IMR-90 (cell line): ENCODE data around the gene THY1. TPM values are rescaled to one million over a fixed set of nuclear protein-coding genes. Genes with fewer than 3 reads are reported as not detected.

Source experiments
- ATAC-seq: fragments of 200-7000 bp; cut with Tn5 transposase; 2 replicates; pipeline ENCODE4 v1.9.1; 2020; ENCODE audit warnings: low read depth, mild to moderate bottlenecking, moderate library complexity
- BruUV-seq: library from RNA; stranded (reverse); fragments of 400-500 nt; replicated peaks from 2 replicates; lab custom pipeline; 2021; lab: Mats Ljungman, UMichigan
- CTCF ChIA-PET: fragments of 300-600 bp; formaldehyde crosslinking; extraction: SDS; loops from one replicate; lab custom pipeline; 2021; ENCODE audit warnings: antibody characterized with exemption; lab: Yijun Ruan, JAX
- POLR2A ChIA-PET: fragments of 300-600 bp; sonication (Branson Sonifier 250); formaldehyde crosslinking; loops from one replicate; lab custom pipeline; 2022; ENCODE audit warnings: antibody characterized with exemption; ENCODE audit not compliant: unreplicated experiment; lab: Charles Lee
- DNase-seq: peaks from one replicate; pipeline ENCODE4 v3.0.0; 2013
- H2AFZ ChIP-seq: replicated peaks from 2 replicates; pipeline ENCODE3; 2013; ENCODE audit warnings: low read length, mild to moderate bottlenecking; ENCODE audit not compliant: poor library complexity
- H2AK5ac ChIP-seq: 2 replicates; pipeline ENCODE4 v1.6.1; 2013; ENCODE audit warnings: low read depth, low read length, inconsistent platforms
- H2AK9ac ChIP-seq: replicated peaks from 2 replicates; pipeline ENCODE3; 2013; ENCODE audit warnings: mild to moderate bottlenecking, low read depth, low read length, moderate library complexity; ENCODE audit not compliant: poor library complexity
- H2BK120ac ChIP-seq: 2 replicates; pipeline ENCODE4 v1.6.1; 2013; ENCODE audit warnings: low read depth, low read length, inconsistent platforms
- H2BK15ac ChIP-seq: 3 replicates; pipeline ENCODE4 v1.6.1; 2013; ENCODE audit warnings: low read depth, low read length, inconsistent platforms
- H2BK20ac ChIP-seq: 2 replicates; pipeline ENCODE4 v1.6.1; 2013; ENCODE audit warnings: low read depth, mild to moderate bottlenecking, inconsistent platforms, low read length, moderate library complexity
- H2BK5ac ChIP-seq: 2 replicates; pipeline ENCODE4 v1.6.1; 2013; ENCODE audit warnings: mild to moderate bottlenecking, low read depth, low read length, inconsistent platforms; ENCODE audit not compliant: poor library complexity, severe bottlenecking
- H3K14ac ChIP-seq: replicated peaks from 2 replicates; pipeline ENCODE4 v1.6.1; 2013; ENCODE audit warnings: low read depth, low read length, inconsistent platforms
- H3K18ac ChIP-seq: 2 replicates; pipeline ENCODE4 v1.6.1; 2013; ENCODE audit warnings: low read depth, low read length, control low read depth
- H3K23ac ChIP-seq: 2 replicates; pipeline ENCODE4 v1.6.1; 2013; ENCODE audit warnings: low read depth, low read length, inconsistent platforms
- H3K27ac ChIP-seq: 2 replicates; pipeline ENCODE4 v1.5.1; 2013; ENCODE audit warnings: mild to moderate bottlenecking, control low read depth, low read length; ENCODE audit not compliant: insufficient read depth
- H3K27me3 ChIP-seq: 2 replicates; pipeline ENCODE4 v1.6.1; 2013; ENCODE audit warnings: low read length; ENCODE audit not compliant: control insufficient read depth, insufficient read depth
- H3K36me3 ChIP-seq: 2 replicates; pipeline ENCODE4 v1.6.1; 2013; ENCODE audit warnings: low read length, mixed read lengths; ENCODE audit not compliant: control insufficient read depth, insufficient read depth
- H3K4ac ChIP-seq: 2 replicates; pipeline ENCODE4 v1.6.1; 2013; ENCODE audit warnings: low read depth, low read length, inconsistent platforms
- H3K4me1 ChIP-seq: 2 replicates; pipeline ENCODE4 v1.6.1; 2013; ENCODE audit warnings: low read length, mixed read lengths; ENCODE audit not compliant: control insufficient read depth, insufficient read depth
- H3K4me2 ChIP-seq: 2 replicates; pipeline ENCODE4 v1.6.1; 2013; ENCODE audit warnings: low read depth, mild to moderate bottlenecking, control low read depth, low read length, moderate library complexity
- H3K4me3 ChIP-seq: 2 replicates; pipeline ENCODE4 v1.5.1; 2013; ENCODE audit warnings: low read depth, mild to moderate bottlenecking, control low read depth, low read length, moderate library complexity; ENCODE audit not compliant: insufficient read depth
- H3K56ac ChIP-seq: 2 replicates; pipeline ENCODE4 v1.6.1; 2013; ENCODE audit warnings: low read length, inconsistent platforms; ENCODE audit not compliant: insufficient read depth; ENCODE audit errors: extremely low read depth
- H3K79me1 ChIP-seq, 2 experiments: 2 replicates each; pipeline ENCODE4 v1.6.1; 2013; ENCODE audit warnings: low read length in 2 of 2, inconsistent platforms in 1 of 2, low read depth in 1 of 2
- H3K9ac ChIP-seq: 2 replicates; pipeline ENCODE4 v1.6.1; 2013; ENCODE audit warnings: low read depth, low read length, control low read depth
- H3K9me1 ChIP-seq: 2 replicates; pipeline ENCODE4 v1.6.1; 2013; ENCODE audit warnings: low read length, inconsistent platforms; ENCODE audit not compliant: insufficient read depth
- H3K9me3 ChIP-seq: 2 replicates; pipeline ENCODE4 v1.6.1; 2013; ENCODE audit warnings: low read length; ENCODE audit not compliant: control insufficient read depth, insufficient read depth
- H4K20me1 ChIP-seq: 2 replicates; pipeline ENCODE4 v1.6.1; 2013; ENCODE audit warnings: low read length, inconsistent platforms; ENCODE audit not compliant: insufficient read depth
- H4K5ac ChIP-seq: 2 replicates; pipeline ENCODE4 v1.6.1; 2013; ENCODE audit warnings: mild to moderate bottlenecking, low read depth, low read length, control low read depth
- H4K8ac ChIP-seq, 2 experiments: 2 replicates each; pipeline ENCODE4 v1.6.1; 2013; ENCODE audit warnings: low read depth in 2 of 2, low read length in 2 of 2, control low read depth in 1 of 2, inconsistent platforms in 1 of 2
- H4K91ac ChIP-seq: 2 replicates; pipeline ENCODE4 v1.6.1; 2013; ENCODE audit warnings: low read depth, low read length, inconsistent platforms; ENCODE audit not compliant: insufficient read depth
- CHD1 ChIP-seq: IDR thresholded peaks from 2 replicates; pipeline ENCODE4 v1.6.1; 2012; ENCODE audit warnings: low read depth, low read length, improper control_type of control experiment
- MAZ ChIP-seq: IDR thresholded peaks from 2 replicates; pipeline ENCODE4 v1.6.1; 2012; ENCODE audit warnings: low read depth, mild to moderate bottlenecking, low read length, improper control_type of control experiment, moderate library complexity, borderline replicate concordance
- WGBS, 2 experiments: methylation state at CpG; one replicate each; pipeline versions ENCODE4 v1.1.5 to v1.1.7; 2013; ENCODE audit warnings: missing lambda C conversion rate in 2 of 2; ENCODE audit not compliant: insufficient read length in 1 of 2; ENCODE audit errors: extremely low coverage in 2 of 2; 5-methylcytosine and 5-hydroxymethylcytosine counted together
- dilution Hi-C: fragments of 300-500 bp; cut with HindIII; formaldehyde crosslinking; loops from one replicate; pipeline ENCODE4 v1.14.3; 2018; ENCODE audit warnings: low sequenced_read_pairs; ENCODE audit not compliant: unreplicated experiment
- in situ Hi-C: fragments of 300-500 bp; cut with MboI; formaldehyde crosslinking; loops from 3 replicates; pipeline ENCODE4 v1.14.3; 2019; ENCODE audit warnings: low sequenced_read_pairs, inconsistent platforms, mixed read lengths
- intact Hi-C: fragments of 100-400 bp; cut with micrococcal nuclease; formaldehyde crosslinking; loops from 2 replicates; pipeline ENCODE4 v1.10.0; 2022
- polyA plus RNA-seq, 3 experiments: library from polyadenylated mRNA; depleted of rRNA; stranded (reverse); fragments of >200 nt; gene quantifications; 2 replicates each; pipeline ENCODE4 v1.2.3, GENCODE V29; 2012; ENCODE audit warnings: low replicate concordance in 1 of 3
- total RNA-seq: library from RNA; depleted of rRNA; stranded (reverse); fragments of >200 nt; gene quantifications from 2 replicates; pipeline ENCODE4 v1.2.3, GENCODE V29; 2012
- TF ChIP-seq, protein P1 (sequence below): fragments of 150-350 bp; IDR thresholded peaks from 2 replicates; pipeline ENCODE4 v1.6.1; 2017; ENCODE audit warnings: mild to moderate bottlenecking, antibody characterized with exemption, low read length, low read depth
- TF ChIP-seq, protein P2 (sequence below): fragments of 150-350 bp; IDR thresholded peaks from 2 replicates; pipeline ENCODE4 v1.6.1; 2016; ENCODE audit warnings: low read depth, mild to moderate bottlenecking, low read length, moderate library complexity, borderline replicate concordance

Gene THY1
- total and polyA plus RNA-seq, 2 of the 4 experiments (the other 2 are of a cell fraction) = 703 to 2,603 TPM

DNA sequence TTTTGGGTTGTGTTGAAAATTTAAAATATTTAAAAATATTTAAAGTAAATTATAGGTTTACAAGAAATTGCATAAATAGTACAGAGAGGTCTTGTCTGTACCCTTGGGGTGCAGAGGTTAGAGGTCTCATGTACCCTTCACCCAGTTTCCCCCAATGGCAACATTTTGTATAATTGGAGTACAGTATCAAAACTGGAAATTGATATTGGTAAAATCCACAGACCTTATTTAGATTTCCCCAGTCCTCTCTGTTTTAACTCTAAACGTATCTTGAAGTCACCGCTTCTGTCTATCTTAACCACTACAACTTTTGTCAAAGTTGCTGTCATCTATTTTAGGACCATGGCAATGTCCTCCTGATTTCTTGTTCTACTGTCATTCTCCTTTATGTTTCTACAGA lies 10.9 kb downstream of the THY1 start:
- H3K79me1 ChIP-seq = peaks cover 0 to 7% of the 10 kb centered on the region in 2 experiments; a peak in 2 of 4 replicates
- POLR2A ChIA-PET = no interaction called here
- no peaks in the 10 kb centered on the region; the same call in 1 of the 2 replicates for H3K9me3 ChIP-seq
- H4K8ac ChIP-seq = no peak overlapping the region
- in situ Hi-C loops (no loop called here), dilution Hi-C loops (no loop called here), intact Hi-C loops (no loop called here)
- H3K4me3 ChIP-seq = no peak overlapping the region
- no peak overlapping the region for H2BK5ac ChIP-seq
- H2AFZ ChIP-seq = no peak overlapping the region
- H3K27ac ChIP-seq = no peak overlapping the region
- 90% methylated on average over 2 of the region's 2 CpGs; no CpG with 5 or more reads in 1 of the 2 experiments for WGBS, 2 experiments
- peaks cover 6% of the 10 kb centered on the region for H3K4me1 ChIP-seq
- no peak overlapping the region for H2BK15ac ChIP-seq
- no peak for TF ChIP-seq MAZ
- TF ChIP-seq CHD1 = no peak
- TF ChIP-seq, protein P1, sequence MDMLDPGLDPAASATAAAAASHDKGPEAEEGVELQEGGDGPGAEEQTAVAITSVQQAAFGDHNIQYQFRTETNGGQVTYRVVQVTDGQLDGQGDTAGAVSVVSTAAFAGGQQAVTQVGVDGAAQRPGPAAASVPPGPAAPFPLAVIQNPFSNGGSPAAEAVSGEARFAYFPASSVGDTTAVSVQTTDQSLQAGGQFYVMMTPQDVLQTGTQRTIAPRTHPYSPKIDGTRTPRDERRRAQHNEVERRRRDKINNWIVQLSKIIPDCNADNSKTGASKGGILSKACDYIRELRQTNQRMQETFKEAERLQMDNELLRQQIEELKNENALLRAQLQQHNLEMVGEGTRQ = no peak
- TF ChIP-seq, protein P2, sequence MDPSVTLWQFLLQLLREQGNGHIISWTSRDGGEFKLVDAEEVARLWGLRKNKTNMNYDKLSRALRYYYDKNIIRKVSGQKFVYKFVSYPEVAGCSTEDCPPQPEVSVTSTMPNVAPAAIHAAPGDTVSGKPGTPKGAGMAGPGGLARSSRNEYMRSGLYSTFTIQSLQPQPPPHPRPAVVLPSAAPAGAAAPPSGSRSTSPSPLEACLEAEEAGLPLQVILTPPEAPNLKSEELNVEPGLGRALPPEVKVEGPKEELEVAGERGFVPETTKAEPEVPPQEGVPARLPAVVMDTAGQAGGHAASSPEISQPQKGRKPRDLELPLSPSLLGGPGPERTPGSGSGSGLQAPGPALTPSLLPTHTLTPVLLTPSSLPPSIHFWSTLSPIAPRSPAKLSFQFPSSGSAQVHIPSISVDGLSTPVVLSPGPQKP = no peak
- no peak overlapping the region for H3K14ac ChIP-seq
- H3K9ac ChIP-seq = no peak overlapping the region
- H3K4ac ChIP-seq = no peak overlapping the region
- H4K5ac ChIP-seq = no peak overlapping the region
- H4K20me1 ChIP-seq = 0 out of 2 replicates have a peak, but pooled peaks cover 2% of the 10 kb centered on the region
- H3K36me3 ChIP-seq = no peaks in the 10 kb centered on the region
- no peak overlapping the region for H4K91ac ChIP-seq
- no peak overlapping the region for H2AK5ac ChIP-seq
- peaks cover 12% of the 10 kb centered on the region for H3K9me1 ChIP-seq
- H3K27me3 ChIP-seq = peaks cover 2% of the 10 kb centered on the region; the same call in 1 of the 2 replicates
- no peak overlapping the region for H3K23ac ChIP-seq
- no peak overlapping the region for H3K18ac ChIP-seq
- ATAC-seq (no peak), DNase-seq (no peak)
- no TSS peak for BruUV-seq
- H2BK20ac ChIP-seq = no peak overlapping the region
- H2AK9ac ChIP-seq = no peak overlapping the region
- H3K56ac ChIP-seq = no peak overlapping the region
- CTCF ChIA-PET = no interaction called here
- no peak overlapping the region for H3K4me2 ChIP-seq
- no peak overlapping the region for H2BK120ac ChIP-seq
